GM12878 (cell line): ENCODE data around the gene ARHGAP19. TPM values are rescaled to one million over a fixed set of nuclear protein-coding genes. Genes with fewer than 3 reads are reported as not detected.

Experiments used
- ATAC-seq: fragments of 200-7000 bp; cut with Tn5 transposase; 3 replicates; pipeline ENCODE4 v1.9.1; 2020; ENCODE audit warnings: mild to moderate bottlenecking, moderate library complexity
- BruUV-seq: library from RNA; stranded (reverse); fragments of 400-500 nt; replicated peaks from 2 replicates; lab custom pipeline; 2021; lab: Mats Ljungman, UMichigan
- CTCF ChIA-PET: fragments of 300-600 bp; sonication (Branson Sonifier 250); formaldehyde crosslinking; extraction: SDS; loops from one replicate; lab custom pipeline; 2021; ENCODE audit warnings: inconsistent platforms; lab: Yijun Ruan, JAX
- POLR2A ChIA-PET: fragments of 350-600 bp; formaldehyde crosslinking; extraction: SDS; loops from one replicate; lab custom pipeline; 2021; ENCODE audit warnings: inconsistent platforms; lab: Charles Lee
- RAD21 ChIA-PET: fragments of 300-600 bp; sonication (Branson Sonifier 250); formaldehyde crosslinking; loops from one replicate; lab custom pipeline; 2023; ENCODE audit warnings: antibody characterized with exemption; ENCODE audit not compliant: unreplicated experiment; lab: Charles Lee
- SMC1A ChIA-PET: fragments of 300-600 bp; sonication (Branson Sonifier 250); formaldehyde crosslinking; loops from one replicate; lab custom pipeline; 2023; ENCODE audit not compliant: unreplicated experiment, uncharacterized antibody; lab: Charles Lee
- DNase-seq: peaks from one replicate; pipeline ENCODE4 v3.0.0-alpha.2; 2011; ENCODE audit warnings: low read depth, low spot score
- FAIRE-seq: peaks from 3 replicates; lab custom pipeline; 2011; peaks lifted over from hg19 to GRCh38; lab: Jason Lieb, UNC
- H2AFZ ChIP-seq: 2 replicates; pipeline ENCODE4 v1.6.0; 2011; ENCODE audit warnings: low read depth, low read length, control low read depth; ENCODE audit not compliant: control insufficient read depth
- H3K27ac ChIP-seq: 2 replicates; pipeline ENCODE4 v1.5.1; 2011; ENCODE audit warnings: control low read depth; ENCODE audit not compliant: control insufficient read depth, insufficient read depth
- H3K27me3 ChIP-seq, 2 experiments: replicated peaks in 1 of 2; 2 replicates each; pipeline versions ENCODE4 v1.6.0 to v1.6.1; 2011; ENCODE audit warnings: low read length in 1 of 2; ENCODE audit not compliant: control insufficient read depth in 2 of 2, insufficient read depth in 2 of 2
- H3K36me3 ChIP-seq, 2 experiments: 2 replicates each; pipeline ENCODE4 v1.5.1; 2011; ENCODE audit warnings: low read length in 1 of 2; ENCODE audit not compliant: control insufficient read depth in 2 of 2, insufficient read depth in 2 of 2
- H3K4me1 ChIP-seq: 2 replicates; pipeline ENCODE4 v1.6.1; 2011; ENCODE audit warnings: mild to moderate bottlenecking, low read length, moderate library complexity, mixed read lengths; ENCODE audit not compliant: control insufficient read depth, insufficient read depth
- H3K4me2 ChIP-seq: 2 replicates; pipeline ENCODE4 v1.6.0; 2011; ENCODE audit warnings: control low read depth; ENCODE audit not compliant: control insufficient read depth, insufficient read depth
- H3K4me3 ChIP-seq: fragments of 200-600 bp; sonication (generic); 2 replicates; pipeline ENCODE4 v1.5.1; 2016
- H3K79me2 ChIP-seq: 2 replicates; pipeline ENCODE4 v1.6.0; 2011; ENCODE audit warnings: low read length; ENCODE audit not compliant: control insufficient read depth, insufficient read depth
- H3K9ac ChIP-seq: 2 replicates; pipeline ENCODE4 v1.8.0; 2011; ENCODE audit warnings: low read length, control low read depth, mixed read lengths; ENCODE audit not compliant: control insufficient read depth, insufficient read depth
- H3K9me3 ChIP-seq: replicated peaks from 3 replicates; pipeline ENCODE4 v1.5.1; 2011; ENCODE audit warnings: mild to moderate bottlenecking, low read length; ENCODE audit not compliant: control insufficient read depth, insufficient read depth
- H4K20me1 ChIP-seq: 2 replicates; pipeline ENCODE4 v1.6.0; 2011; ENCODE audit not compliant: control insufficient read depth, insufficient read depth
- ZNF274 ChIP-seq: IDR thresholded peaks from one replicate; pipeline ENCODE4 v1.8.0; 2011; ENCODE audit not compliant: insufficient read length, insufficient read depth
- WGBS: methylation state at CpG from one replicate; pipeline ENCODE4 v1.1.6; 2016; ENCODE audit warnings: low lambda C conversion rate; ENCODE audit not compliant: insufficient replicate concordance, insufficient coverage; ENCODE audit errors: missing lambda C conversion rate; 5-methylcytosine and 5-hydroxymethylcytosine counted together
- in situ Hi-C: fragments of 300-500 bp; cut with MboI; formaldehyde crosslinking; loops from 9 replicates; pipeline ENCODE4 v1.14.3; 2018; ENCODE audit warnings: mixed read lengths
- intact Hi-C: fragments of 100-400 bp; cut with micrococcal nuclease; formaldehyde crosslinking; loops from one replicate; pipeline ENCODE4 v1.14.2; 2022; ENCODE audit not compliant: unreplicated experiment
- polyA plus RNA-seq, 11 experiments: library from polyadenylated mRNA; depleted of rRNA in 4 of 11; unstranded in 6 of 11; stranded (reverse) in 5 of 11; fragments of >200 nt; fragmentation: Nextera tagmentation in 4 of 11; fragmentation: Illumina TruSeq in 1 of 11; extraction: Ambion mirVana in 4 of 11; extraction: Trizol in 1 of 11; gene quantifications; 1 replicate in 1 of 11; 2 replicates in 10 of 11; pipeline versions ENCODE4 v1.2.1 to v1.2.3, GENCODE V29; 2011 to 2016; ENCODE audit warnings: inconsistent platforms in 2 of 11, missing spikeins in 2 of 11, low read depth in 1 of 11
- total RNA-seq, 4 experiments: library from RNA; depleted of rRNA in 3 of 4; stranded (reverse); fragments of >200 nt in 3 of 4; fragmentation: Illumina TruSeq in 1 of 4; extraction: Trizol in 1 of 4; gene quantifications; 2 replicates each; pipeline versions ENCODE4 v1.2.1 to v1.2.3, GENCODE V29; 2013 to 2021
- TF ChIP-seq, protein P1 (sequence below), 3 experiments: IDR thresholded peaks in 2 of 3; conservative IDR thresholded peaks in 1 of 3; 2 replicates each; pipeline ENCODE4 v1.5.1; 2011; ENCODE audit warnings: low read depth in 3 of 3, low read length in 3 of 3, mild to moderate bottlenecking in 3 of 3, control low read depth in 2 of 3, moderate library complexity in 2 of 3, inconsistent platforms in 1 of 3, mixed read lengths in 1 of 3; ENCODE audit not compliant: control insufficient read depth in 2 of 3, insufficient read depth in 1 of 3; ENCODE audit errors: extremely low read depth in 1 of 3

Gene ARHGAP19
- total and polyA plus RNA-seq, 10 of the 15 experiments (the other 5 are each of a cell fraction or from before 2014, with no cell fraction given), result 13.3 to 40.7 (median 22.6) TPM

DNA sequence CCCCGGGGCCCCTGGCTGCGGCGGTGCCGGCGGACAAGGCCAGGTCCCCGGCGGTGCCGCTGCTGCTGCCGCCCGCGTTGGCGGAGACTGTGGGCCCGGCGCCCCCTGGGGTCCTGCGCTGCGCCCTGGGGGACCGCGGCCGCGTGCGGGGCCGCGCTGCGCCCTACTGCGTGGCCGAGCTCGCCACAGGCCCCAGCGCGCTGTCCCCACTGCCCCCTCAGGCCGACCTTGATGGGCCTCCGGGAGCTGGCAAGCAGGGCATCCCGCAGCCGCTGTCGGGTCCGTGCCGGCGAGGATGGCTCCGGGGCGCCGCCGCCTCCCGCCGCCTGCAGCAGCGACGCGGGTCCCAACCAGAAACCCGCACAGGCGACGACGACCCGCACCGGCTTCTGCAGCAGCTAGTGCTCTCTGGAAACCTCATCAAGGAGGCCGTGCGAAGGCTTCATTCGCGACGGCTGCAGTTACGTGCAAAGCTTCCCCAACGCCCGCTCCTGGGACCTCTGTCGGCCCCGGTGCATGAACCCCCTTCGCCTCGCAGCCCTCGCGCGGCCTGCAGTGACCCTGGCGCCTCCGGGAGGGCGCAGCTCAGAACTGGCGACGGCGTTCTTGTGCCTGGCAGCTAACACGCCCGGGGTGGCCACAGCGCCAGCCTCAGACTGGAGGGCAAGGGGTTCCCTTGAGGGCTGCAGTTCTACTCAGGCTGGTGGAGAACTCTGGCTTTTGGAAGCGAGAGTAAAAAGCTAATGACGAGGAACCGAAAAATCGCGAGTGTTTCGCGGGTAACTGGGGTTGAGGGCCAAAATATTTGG is 27.4 kb upstream of the ARHGAP19 start:
- Histone ChIP-seq H3K27ac (no peak overlapping the region), H3K9me3 (no peaks in the 10 kb centered on the region), H2AFZ (peak overlapping the region; percentile 62), H3K36me3 (no peaks in the 10 kb centered on the region), H3K4me1 (peaks cover 7% of the 10 kb centered on the region), H3K4me2 (peak overlapping the region; percentile 97), H3K9ac (peak overlapping the region; percentile 91; the same call in 1 of the 2 replicates), H4K20me1 (no peaks in the 10 kb centered on the region), H3K4me3 (peak overlapping the region; percentile 38; the same call in 1 of the 2 replicates), H3K79me2 (no peaks in the 10 kb centered on the region), H3K27me3 (peaks cover 12% of the 10 kb centered on the region in 2 experiments)
- SMC1A ChIA-PET, result no interaction called here
- in situ Hi-C loops (no loop called here), intact Hi-C loops (no loop called here)
- ATAC-seq (peak; percentile 72), DNase-seq (no peak), FAIRE-seq (no peak)
- TF ChIP-seq, protein P1, sequence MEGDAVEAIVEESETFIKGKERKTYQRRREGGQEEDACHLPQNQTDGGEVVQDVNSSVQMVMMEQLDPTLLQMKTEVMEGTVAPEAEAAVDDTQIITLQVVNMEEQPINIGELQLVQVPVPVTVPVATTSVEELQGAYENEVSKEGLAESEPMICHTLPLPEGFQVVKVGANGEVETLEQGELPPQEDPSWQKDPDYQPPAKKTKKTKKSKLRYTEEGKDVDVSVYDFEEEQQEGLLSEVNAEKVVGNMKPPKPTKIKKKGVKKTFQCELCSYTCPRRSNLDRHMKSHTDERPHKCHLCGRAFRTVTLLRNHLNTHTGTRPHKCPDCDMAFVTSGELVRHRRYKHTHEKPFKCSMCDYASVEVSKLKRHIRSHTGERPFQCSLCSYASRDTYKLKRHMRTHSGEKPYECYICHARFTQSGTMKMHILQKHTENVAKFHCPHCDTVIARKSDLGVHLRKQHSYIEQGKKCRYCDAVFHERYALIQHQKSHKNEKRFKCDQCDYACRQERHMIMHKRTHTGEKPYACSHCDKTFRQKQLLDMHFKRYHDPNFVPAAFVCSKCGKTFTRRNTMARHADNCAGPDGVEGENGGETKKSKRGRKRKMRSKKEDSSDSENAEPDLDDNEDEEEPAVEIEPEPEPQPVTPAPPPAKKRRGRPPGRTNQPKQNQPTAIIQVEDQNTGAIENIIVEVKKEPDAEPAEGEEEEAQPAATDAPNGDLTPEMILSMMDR (IDR thresholded peaks at IDR 0.05 in 2 of 3, conservative IDR thresholded peaks at IDR 0.05 in 1 of 3; ENCODE audit: control insufficient read depth in 2 of 3, extremely low read depth in 1 of 3, insufficient read depth in 1 of 3, low read depth in 3 of 3, low read length in 3 of 3), result peak in 1 of 3 experiments; percentile 6; a peak in 1 of 6 replicates
- TF ChIP-seq ZNF274, result no peak
- WGBS, result 2% methylated on average over 75 of the region's 83 CpGs
- RAD21 ChIA-PET, result interaction anchor here (1.1 kb wide), 1 partner anchor 41 kb away, joined by 3 read pairs; no protein-coding TSS in a partner anchor
- POLR2A ChIA-PET, result interaction anchor here (0.7 kb wide), 2 partner anchors 10 to 13 kb away, joined by 3 to 4 read pairs; no protein-coding TSS in a partner anchor
- BruUV-seq, result no TSS peak
- CTCF ChIA-PET, result interaction anchor here (1.1 to 2.1 kb wide), 2 partner anchors 11 to 41 kb away, joined by 5 to 9 read pairs; no protein-coding TSS in a partner anchor
